Thyroid gland (tissue), 4 donors: ENCODE data around the gene EXD3.

Source experiments
- CTCF ChIP-seq, 6 experiments: fragments of 200-600 bp in 3 of 6; fragments of 450-650 bp in 3 of 6; sonication (generic) in 3 of 6; IDR thresholded peaks; one replicate each; pipeline ENCODE4 v1.5.1; 2016 to 2019; ENCODE audit warnings: antibody characterized with exemption in 6 of 6, mild to moderate bottlenecking in 2 of 6, inconsistent platforms in 1 of 6, moderate library complexity in 1 of 6
- POLR2A ChIP-seq, 2 donors: fragments of 450-650 bp; IDR thresholded peaks; one replicate each; pipeline ENCODE4 v1.6.1; 2017; ENCODE audit warnings: antibody characterized with exemption in 2 of 2, mild to moderate bottlenecking in 2 of 2, moderate library complexity in 1 of 2

- no peak for TF ChIP-seq CTCF (IDR thresholded peaks at IDR 0.05)
- TF ChIP-seq POLR2A (IDR thresholded peaks at IDR 0.05) = no peak
Observed at GRCh38 chr9:137433916-137434431, 11.0 kb upstream of the EXD3 start.
